Cardiac fibroblast (primary cell): ENCODE results near the gene ANKRD44.

Experiments
- DNase-seq, 2 donors: peaks; one replicate each; pipeline versions ENCODE4 v3.0.0 to v3.0.0-alpha.2; 2010; ENCODE audit warnings: low read depth in 2 of 2
- H3K4me3 ChIP-seq, 2 donors: replicated peaks in 1 of 2; 1 replicate in 1 of 2; 2 replicates in 1 of 2; pipeline ENCODE4 v1.5.1; 2011; ENCODE audit warnings: low read depth in 2 of 2, low read length in 2 of 2, mild to moderate bottlenecking in 2 of 2, moderate library complexity in 1 of 2
- CTCF ChIP-seq: IDR thresholded peaks from one replicate; pipeline ENCODE4 v1.5.1; 2011; ENCODE audit warnings: low read depth, mild to moderate bottlenecking, low read length, inconsistent platforms

ANKRD44 gene

GRCh38 chr2:197102231-197102630 is 208.3 kb downstream of the ANKRD44 start:
- no peak overlapping the region for H3K4me3 ChIP-seq
- no peak for TF ChIP-seq CTCF
- peak in 1 of 2 donors; percentile 12 for DNase-seq

GRCh38 chr2:197101519-197101918 is 209.1 kb downstream of the ANKRD44 start:
- H3K4me3 ChIP-seq: no peak overlapping the region
- TF ChIP-seq CTCF: no peak
- DNase-seq: no peak

DNA sequence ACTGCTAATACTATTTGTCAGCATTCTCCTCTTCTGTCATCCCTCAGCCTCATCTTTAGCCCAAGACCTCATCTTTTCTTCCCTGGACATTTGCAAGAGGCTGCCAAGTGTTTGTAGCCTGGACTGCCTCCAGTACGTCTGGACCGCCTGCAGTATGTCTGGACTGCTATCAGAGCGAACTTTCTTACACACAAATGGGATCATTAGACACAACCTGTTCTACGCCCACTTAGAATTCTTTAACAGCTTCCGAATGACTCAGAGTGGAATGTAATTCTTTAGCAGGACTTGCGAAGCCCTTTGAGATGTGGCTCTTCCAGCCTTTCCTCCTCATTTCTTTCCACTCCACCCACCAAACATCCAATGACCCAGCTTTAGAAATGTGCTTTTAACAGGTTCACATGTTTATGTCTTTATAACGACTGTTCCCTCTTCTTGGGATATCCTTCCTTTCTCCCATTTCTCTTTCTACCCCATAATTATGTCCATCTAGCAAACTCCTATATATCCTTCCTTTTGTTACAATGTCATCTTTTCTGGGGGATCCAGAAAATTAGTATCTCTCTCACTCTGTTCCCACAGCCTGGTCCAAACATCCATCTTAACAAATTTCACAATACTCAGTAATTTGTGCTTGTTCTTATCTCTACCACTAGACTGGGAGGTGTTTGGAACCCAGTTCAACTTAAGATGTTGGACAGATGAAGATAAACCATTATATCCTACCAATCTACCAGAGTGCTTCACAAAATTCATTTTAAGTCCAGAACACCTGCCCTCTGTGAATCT is 212.8 kb downstream of the ANKRD44 start:
- peak; percentile 88 to 94 for DNase-seq
- TF ChIP-seq CTCF: no peak
- no peak overlapping the region for H3K4me3 ChIP-seq

DNA sequence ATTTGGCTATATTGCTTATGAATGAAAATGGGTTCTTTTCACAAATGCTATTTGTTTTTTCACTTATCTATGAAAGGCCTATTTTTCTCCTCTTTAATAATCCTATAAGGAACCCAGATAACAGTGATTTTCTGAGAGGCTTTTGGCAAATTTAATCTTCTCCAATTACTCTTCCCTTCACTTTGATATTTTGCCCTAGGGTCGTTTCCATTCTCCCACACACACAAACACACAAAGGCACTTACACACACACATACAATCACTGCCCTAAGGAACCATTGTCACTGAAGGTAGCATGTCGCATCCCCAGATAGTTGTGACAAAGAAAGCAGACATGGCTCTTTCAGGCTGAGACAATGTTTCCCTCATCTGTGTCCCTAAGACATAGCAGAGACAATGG is 213.9 kb downstream of the ANKRD44 start:
- no peak for TF ChIP-seq CTCF
- no peak overlapping the region for H3K4me3 ChIP-seq
- DNase-seq: no peak

- TF ChIP-seq CTCF: no peak
- peak; percentile 77 to 83 for DNase-seq
- H3K4me3 ChIP-seq: no peak overlapping the region
Observed at GRCh38 chr2:197092431-197092830, 218.1 kb downstream of the ANKRD44 start.

- TF ChIP-seq CTCF: no peak
- no peak overlapping the region for H3K4me3 ChIP-seq
- DNase-seq: no peak
Observed at GRCh38 chr2:197090742-197091367, 219.7 kb downstream of the ANKRD44 start.
